Measurements from ENCODE around the gene PLEKHG4B. TPM values are rescaled to one million over a fixed set of nuclear protein-coding genes. Genes with fewer than 3 reads are reported as not detected.

Gene PLEKHG4B
- total RNA-seq, 2 experiments from 2014 or later: 0.06 TPM; not detected in 1

DNA sequence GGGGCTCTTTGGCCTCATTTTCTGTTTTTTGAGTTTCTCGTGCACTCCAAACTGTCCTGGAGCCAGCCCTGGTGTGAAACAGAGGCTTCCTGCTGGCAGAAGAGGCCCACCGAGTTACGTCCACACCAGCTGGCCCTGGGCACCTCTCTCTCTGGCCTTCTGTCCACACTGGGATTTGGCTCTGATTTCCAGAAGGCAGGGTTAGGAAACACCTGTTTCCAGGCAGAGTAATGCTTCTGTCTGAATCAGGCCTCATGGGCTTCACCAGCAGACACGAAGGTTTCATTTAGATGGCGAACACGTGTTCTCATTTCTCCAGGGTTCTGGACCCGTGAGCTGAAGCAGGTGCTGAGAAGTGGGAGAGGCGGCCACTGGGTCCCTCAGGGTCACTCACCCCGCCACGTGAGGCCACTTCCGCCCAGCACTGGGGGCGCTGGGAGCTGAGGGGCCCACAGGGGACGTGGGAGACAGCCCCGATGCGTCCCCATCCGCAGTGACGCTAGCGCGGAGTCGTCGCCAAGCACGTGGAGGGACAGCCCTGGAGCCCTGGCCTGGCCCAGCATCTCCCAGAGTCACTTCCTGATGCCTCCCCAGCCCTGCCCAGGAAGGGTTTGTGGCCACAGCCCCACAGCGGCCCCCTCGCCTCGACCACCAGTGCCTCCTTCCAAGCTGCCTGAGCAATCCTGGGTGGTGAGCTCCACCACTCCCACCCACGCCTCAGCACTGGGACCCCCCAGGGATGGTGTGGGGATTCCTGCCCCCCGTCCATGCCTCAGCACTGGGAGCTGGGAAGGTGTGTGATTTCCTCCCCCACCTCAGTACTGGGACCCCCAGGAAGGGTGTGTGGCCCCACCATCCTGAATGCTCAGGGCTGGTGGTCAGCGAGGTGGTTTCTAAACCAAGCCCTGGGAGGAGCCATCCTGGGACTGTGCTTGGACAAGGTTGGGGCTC is 94.4 kb downstream of the PLEKHG4B start:
- no peak for DNase-seq
- H3K27ac Mint-ChIP-seq: no peak overlapping the region
- H3K4me3 Mint-ChIP-seq: no peak overlapping the region
- H3K36me3 Mint-ChIP-seq: no peaks in the 10 kb centered on the region
- no peaks in the 10 kb centered on the region for H3K9me3 Mint-ChIP-seq
- no peaks in the 10 kb centered on the region for H3K27me3 Mint-ChIP-seq
- peaks cover 11% of the 10 kb centered on the region for H3K4me1 Mint-ChIP-seq

DNA sequence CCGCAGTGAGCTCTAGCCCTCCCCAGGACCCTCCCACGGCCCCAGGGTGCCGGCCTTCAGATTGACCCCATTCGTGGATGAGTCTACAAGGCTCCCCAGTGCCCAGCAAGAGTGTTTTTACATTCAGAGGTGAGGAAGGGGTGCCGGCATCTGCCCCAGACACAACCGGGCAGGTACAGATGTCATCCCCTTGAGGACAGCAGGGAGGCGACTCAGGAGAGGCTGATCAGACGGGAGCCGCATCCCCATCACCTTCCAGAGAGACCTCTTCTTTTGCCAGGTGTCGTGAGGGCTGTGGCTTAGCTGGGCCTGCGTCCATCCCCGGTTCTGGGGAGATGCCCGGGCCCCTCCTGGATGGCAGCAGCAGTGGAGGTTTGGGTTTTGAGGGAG is 95.1 kb downstream of the PLEKHG4B start:
- Mint-ChIP-seq H3K36me3 (no peaks in the 10 kb centered on the region), H3K4me3 (no peak overlapping the region), H3K27me3 (no peaks in the 10 kb centered on the region), H3K27ac (no peak overlapping the region), H3K4me1 (peaks cover 11% of the 10 kb centered on the region), H3K9me3 (no peaks in the 10 kb centered on the region)
- DNase-seq: no peak

DNA sequence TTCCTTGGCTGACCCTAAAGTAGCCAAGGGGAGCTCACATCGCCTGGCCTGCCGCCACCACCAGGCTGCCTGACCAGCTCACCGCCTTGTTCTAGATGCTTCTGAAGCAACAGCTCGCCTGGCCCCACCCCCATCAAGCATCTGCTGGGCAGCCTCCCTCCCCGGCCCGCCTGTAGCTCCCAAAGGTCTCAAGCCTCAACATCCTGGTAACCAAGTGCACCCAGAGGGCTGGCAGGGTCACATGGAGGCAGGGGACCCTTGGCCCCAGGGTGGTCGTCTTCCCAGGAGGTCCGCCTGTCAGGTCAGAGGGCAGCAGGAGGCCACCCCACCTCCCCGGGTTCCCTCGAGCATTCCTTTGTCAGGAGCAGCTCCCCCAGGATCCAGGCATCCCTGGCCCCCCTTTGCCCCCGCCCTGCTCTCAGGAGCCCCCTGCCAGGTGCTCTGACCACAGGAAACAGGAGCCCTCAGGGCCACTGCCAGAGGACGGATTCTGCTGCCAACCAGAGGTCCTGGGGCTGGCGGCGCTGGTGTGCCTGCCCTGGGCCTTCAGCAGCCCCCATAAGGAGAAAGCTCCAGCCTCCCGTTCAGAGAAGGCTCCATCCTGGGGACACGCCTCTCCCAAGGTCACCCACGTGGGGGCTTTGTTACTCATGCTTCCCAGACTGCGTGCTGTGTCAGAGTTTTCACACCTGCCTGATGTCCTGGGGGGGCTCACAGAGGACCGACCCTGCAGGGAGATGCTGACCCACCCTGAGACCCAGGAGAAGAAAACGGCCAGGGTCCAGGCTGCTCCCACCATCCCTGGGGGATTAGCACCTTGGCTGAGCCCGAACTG is 95.9 kb downstream of the PLEKHG4B start:
- peaks cover 11% of the 10 kb centered on the region for H3K4me1 Mint-ChIP-seq
- no peak overlapping the region for H3K27ac Mint-ChIP-seq
- no peaks in the 10 kb centered on the region for H3K27me3 Mint-ChIP-seq
- DNase-seq: no peak
- no peaks in the 10 kb centered on the region for H3K36me3 Mint-ChIP-seq
- no peak overlapping the region for H3K4me3 Mint-ChIP-seq
- no peaks in the 10 kb centered on the region for H3K9me3 Mint-ChIP-seq

DNA sequence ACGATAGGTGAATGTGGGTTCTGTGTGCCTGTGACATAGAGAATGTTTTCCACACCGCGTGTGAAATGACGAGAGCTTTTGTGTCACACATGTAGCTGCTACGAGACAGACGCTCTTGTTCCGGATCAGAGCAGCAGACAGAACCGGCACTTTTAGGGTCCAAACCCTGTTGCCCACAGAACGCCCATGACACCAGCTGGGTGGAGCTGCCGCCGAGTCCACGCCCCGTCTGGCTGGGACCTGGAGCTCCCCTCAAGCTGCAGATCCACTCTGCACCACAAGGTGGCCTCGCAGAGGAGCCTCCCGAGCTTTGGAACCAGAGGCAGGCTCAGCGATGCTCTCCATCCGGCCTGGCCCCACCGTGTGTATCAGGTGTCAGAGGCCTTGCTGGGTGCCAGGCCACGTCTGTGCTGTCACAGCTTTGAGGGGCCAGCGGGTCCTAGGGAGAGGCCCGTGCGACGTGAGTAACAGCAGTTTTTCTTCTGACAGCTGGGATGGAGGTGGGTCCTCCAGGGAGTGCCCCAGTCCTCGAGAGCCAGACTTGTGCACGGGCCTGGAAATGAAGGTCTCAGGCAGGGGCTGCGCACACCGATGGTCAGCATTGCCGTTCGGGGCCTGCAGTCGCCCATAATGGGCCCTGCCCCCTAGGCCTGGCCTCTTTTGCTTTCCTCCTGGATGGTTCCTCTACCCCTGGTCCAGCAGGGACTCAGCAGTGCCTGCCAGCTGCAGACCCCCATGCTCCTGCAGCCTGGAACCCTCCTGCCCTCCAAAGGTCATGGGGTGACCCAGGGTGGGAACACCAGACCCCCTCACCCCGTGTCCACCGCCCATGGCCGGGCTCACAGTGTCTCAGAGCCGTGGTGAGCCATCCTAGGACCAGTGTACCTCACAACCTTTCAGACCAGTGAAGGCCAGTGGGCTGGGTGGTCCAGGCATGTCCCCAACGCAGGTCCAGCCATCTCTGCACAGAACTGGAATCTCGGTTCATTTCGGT is 96.8 kb downstream of the PLEKHG4B start:
- DNase-seq: peak; percentile 89
- Mint-ChIP-seq H3K4me1 (peaks cover 11% of the 10 kb centered on the region), H3K27me3 (no peaks in the 10 kb centered on the region), H3K36me3 (no peaks in the 10 kb centered on the region), H3K27ac (peak overlapping the region; percentile 20), H3K9me3 (no peaks in the 10 kb centered on the region), H3K4me3 (peak overlapping the region; percentile 22)

DNA sequence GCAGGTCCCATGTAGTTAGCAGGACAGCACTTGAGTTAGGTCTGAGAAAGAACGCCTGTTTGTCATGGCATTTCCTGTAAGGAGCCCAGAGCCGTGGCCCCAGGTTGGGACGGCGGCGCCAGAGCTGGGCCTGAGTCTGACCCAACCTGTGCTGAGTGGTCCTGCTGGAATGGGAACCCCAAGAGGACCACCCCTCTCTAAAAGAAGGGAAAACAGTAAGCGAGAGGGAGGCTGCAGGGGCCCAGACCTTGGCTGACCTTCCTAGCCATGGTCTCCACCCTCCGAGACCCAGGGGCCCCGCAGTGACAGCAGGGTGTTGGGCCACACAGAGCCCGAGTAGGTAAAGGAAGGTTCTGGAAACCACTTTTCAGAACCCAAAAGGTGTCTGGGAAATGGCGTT is 97.5 kb downstream of the PLEKHG4B start:
- Mint-ChIP-seq H3K27me3 (no peaks in the 10 kb centered on the region), H3K4me1 (peaks cover 11% of the 10 kb centered on the region), H3K36me3 (no peaks in the 10 kb centered on the region), H3K27ac (no peak overlapping the region), H3K4me3 (no peak overlapping the region), H3K9me3 (no peaks in the 10 kb centered on the region)
- DNase-seq: no peak

DNA sequence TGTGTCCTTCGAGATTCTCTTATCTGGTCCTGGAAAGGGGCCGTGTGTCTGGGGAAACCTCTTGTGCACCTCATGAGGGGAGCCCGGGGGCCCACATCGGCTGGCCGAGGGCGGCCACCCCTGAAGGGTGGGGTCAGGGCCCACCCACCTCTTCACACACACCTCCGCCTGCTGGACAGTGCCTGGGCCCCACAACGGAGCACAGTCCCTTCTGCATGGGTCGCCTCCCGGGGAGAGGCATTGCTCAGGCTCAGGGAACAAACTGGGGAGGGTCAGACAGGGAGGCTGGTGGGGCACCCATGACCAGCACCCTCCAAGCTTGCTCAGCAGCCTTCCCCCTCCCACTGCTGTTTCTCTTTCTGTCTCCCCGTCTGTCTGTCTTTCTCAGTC is 98.0 kb downstream of the PLEKHG4B start:
- no peaks in the 10 kb centered on the region for H3K27me3 Mint-ChIP-seq
- peaks cover 11% of the 10 kb centered on the region for H3K4me1 Mint-ChIP-seq
- H3K4me3 Mint-ChIP-seq: no peak overlapping the region
- no peak overlapping the region for H3K27ac Mint-ChIP-seq
- no peaks in the 10 kb centered on the region for H3K9me3 Mint-ChIP-seq
- no peak for DNase-seq
- no peaks in the 10 kb centered on the region for H3K36me3 Mint-ChIP-seq

DNA sequence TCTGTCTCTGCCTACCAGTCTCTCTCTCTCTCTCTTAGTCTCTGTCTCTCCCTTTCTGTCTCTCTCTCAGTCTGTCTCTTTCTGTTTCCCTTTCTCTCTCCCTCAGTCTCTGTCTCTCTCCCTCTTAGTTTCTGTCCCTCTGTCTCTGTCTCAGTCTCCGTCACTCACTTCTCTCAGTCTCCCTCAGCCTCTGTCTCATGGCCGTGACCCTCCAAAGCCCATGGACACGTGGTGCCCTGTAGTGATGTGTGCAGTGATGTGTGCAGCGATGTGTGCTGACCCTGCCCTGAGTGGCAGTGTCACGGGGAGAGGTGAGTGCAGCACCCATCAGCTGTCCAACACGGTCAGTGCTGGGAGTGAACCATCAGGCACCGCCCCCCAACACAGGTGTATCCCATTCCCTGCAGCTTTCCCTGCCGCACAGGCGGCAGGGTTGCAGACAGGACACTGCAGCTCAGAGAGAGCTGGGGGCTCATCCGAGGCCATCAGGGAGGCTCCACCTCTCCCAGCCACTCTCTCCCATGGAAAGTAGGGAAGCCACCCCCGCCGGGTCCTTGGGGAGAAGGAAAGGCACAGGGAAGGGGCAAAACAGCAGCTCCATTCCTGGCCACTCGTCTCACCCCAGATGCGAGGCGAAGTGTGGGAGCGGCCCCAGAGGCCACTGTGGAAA is 98.5 kb downstream of the PLEKHG4B start:
- no peak overlapping the region for H3K4me3 Mint-ChIP-seq
- no peaks in the 10 kb centered on the region for H3K9me3 Mint-ChIP-seq
- no peaks in the 10 kb centered on the region for H3K36me3 Mint-ChIP-seq
- DNase-seq: no peak
- no peaks in the 10 kb centered on the region for H3K27me3 Mint-ChIP-seq
- H3K4me1 Mint-ChIP-seq: peaks cover 11% of the 10 kb centered on the region
- H3K27ac Mint-ChIP-seq: no peak overlapping the region

DNA sequence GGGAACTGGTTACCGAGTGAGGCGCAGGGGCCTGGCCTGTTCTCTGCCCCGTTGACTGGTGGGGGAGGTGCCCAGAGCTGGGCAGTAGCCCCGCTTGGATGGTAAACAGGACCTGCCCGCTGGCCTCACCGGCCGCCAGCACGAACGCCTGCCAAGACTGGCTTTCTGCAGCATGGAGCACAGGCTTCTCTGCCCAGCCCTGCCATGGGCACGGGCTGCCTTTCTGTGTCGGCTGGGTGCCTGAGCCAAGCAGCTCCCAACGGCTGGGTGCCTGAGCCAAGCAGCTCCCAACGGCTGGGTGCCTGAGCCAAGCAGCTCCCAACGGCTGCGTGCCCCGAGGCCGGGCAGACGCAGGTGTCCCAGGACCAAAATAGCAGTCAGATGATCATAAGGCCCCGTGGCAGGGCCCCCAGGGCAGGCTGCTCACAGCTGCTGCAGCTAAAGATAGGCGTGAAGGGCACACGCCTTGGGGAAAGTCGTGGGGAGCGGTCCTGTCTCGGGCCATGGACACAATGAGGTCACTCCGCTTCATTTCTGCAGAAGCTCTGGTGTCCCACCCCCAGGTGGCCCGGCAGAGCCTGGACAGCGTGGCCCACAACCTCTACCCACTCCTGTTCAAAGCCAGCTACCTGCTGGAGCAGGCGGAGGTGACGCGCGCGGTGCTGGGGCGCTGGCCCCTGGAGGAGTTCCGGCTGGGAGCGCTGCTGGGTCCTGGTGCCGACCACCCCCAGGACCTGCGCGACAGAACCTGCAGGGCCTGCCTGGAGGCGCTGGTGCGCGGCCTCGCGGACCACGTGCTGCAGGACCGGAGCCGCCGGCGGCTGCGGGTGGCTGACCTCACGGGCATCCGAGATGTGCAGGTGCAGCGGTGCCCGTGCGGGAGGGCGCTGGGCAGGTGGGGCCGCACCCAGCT is 99.3 kb downstream of the PLEKHG4B start, which contains the start of gene LRRC14B:
LRRC14B (plus strand) TSS at position 460 of the 913 bp plus-strand sequence; CDS start at position 504, 44 bp downstream.
- Mint-ChIP-seq H3K9me3 (no peaks in the 10 kb centered on the region), H3K4me3 (peak within 1 kb of the TSS; percentile 14), H3K27ac (no peak within 1 kb of the TSS), H3K4me1 (peaks cover 11% of the 10 kb centered on the region), H3K27me3 (no peaks in the 10 kb centered on the region), H3K36me3 (no peaks in the 10 kb centered on the region)
- peak; percentile 35 for DNase-seq

DNA sequence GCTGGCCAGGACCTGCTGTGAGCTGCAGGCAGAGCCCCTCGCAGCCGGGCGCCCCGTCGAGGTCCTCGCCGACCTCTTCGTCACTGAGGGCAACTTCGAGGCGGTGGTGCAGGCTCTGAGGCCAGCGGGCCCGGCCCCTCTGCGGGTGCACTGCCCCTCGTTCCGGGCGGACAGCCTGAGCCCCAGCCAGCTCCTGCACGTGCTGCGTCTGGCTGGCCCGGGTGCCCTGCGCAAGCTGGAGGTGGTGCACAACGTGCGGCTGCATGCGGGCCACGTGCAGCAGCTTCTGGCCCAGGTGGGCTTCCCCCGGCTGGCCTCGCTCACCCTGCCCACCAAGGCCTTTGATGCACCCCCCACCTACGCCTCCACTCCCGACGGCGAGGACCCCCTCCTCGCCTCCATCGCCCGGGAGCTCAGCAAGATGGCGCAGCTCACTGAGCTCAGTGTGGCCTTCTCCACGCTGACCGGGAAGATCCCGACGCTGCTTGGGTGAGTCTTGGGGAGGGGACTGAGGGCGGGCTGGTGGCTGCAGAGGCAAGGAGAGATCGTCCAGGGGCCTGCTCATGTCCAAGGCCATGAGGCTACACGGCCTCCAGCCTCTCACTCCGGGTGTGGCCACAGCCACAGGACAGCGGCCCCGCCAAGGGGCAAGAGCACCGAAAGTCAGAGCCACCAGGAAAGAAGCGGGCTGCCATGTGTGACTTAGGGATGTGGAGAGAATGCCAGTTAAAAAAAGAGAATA is 100.2 kb downstream of the PLEKHG4B start:
- no peak overlapping the region for H3K4me3 Mint-ChIP-seq
- no peak for DNase-seq
- no peak overlapping the region for H3K27ac Mint-ChIP-seq
- no peaks in the 10 kb centered on the region for H3K36me3 Mint-ChIP-seq
- peaks cover 11% of the 10 kb centered on the region for H3K4me1 Mint-ChIP-seq
- H3K27me3 Mint-ChIP-seq: no peaks in the 10 kb centered on the region
- no peaks in the 10 kb centered on the region for H3K9me3 Mint-ChIP-seq

DNA sequence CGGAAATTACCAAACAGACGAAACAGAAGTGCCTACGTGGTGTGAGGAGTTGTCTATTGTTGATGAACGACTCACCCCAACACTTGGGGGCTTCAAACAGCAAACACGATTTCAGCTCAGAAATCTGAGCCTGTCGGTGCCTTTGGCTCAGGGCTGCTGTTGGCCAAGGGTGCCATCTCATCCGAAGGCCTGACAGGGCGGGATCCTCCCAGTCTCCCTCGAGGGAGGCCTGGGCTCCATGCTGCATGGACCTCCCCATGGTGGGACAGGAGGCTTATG is 100.7 kb downstream of the PLEKHG4B start:
- H3K27me3 Mint-ChIP-seq: no peaks in the 10 kb centered on the region
- H3K27ac Mint-ChIP-seq: no peak overlapping the region
- H3K36me3 Mint-ChIP-seq: no peaks in the 10 kb centered on the region
- H3K4me1 Mint-ChIP-seq: peaks cover 11% of the 10 kb centered on the region
- no peak for DNase-seq
- no peak overlapping the region for H3K4me3 Mint-ChIP-seq
- no peaks in the 10 kb centered on the region for H3K9me3 Mint-ChIP-seq

DNA sequence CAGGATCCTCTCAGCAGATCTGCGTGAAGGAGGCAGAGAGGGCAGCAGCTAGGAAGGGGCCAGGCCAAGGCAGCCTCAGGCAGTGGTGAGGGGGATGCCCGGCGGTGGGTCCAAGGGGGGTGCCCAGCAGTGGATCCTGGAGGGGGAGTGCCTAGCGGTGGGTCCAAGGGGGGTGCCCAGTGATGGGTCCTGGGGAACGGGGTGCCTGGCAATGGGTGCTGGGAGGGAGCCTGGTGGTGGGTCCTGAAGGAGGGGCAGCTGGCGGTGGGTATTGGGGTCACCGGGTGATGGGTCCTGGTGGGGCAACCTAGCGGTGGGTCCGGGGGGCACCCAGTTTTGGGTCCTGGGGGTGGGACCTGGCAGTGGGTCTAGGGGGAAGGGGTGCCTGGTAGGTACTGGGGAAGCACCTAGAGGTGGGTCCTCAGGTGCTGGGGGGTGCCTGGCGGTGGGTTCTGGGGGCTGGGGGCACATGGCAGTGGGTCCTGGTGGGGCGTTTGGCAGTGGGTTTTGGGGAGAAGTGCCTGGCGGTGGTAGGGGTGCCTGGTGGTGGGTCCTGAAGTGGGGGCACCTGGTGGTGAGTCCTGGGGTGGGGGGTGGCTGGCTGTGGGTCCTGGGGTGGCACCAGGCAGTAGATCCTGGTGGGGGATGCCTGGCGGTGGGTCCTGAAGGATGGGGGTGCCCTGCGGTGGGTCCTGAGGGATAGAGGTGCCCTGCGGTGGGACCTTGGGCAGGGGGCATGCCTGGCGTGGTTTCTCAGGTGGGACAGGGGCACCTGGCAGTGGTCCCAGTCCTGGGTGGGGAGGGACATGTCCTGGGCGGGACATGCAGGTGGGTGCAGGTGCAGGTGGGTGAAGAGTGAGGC is 101.2 kb downstream of the PLEKHG4B start:
- H3K4me3 Mint-ChIP-seq: no peak overlapping the region

DNA sequence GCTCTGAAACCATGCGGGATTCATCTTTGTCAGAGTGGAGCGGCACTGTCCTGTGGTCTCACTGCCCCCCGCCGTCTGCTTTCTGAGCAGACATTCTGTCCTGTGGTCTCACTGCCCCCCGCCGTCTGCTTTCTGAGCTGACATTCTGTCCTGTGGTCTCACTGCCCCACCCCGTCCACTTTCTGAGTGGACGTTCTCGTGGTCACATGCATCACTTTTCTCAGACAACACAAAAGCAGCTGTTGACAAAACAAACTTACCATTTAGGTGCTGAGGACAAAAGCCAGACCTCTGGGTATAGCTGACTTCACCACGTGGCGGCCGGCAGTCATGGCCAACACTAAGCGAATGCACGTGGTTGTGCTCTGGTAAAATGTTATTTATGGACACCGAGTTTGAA is 102.1 kb downstream of the PLEKHG4B start:
- no peak overlapping the region for H3K4me3 Mint-ChIP-seq
- H3K27me3 Mint-ChIP-seq: no peaks in the 10 kb centered on the region
- H3K36me3 Mint-ChIP-seq: no peaks in the 10 kb centered on the region
- H3K9me3 Mint-ChIP-seq: no peaks in the 10 kb centered on the region
- no peak for DNase-seq
- peaks cover 5% of the 10 kb centered on the region for H3K4me1 Mint-ChIP-seq
- no peak overlapping the region for H3K27ac Mint-ChIP-seq

More for the DNA sequence above, 101.2 kb downstream of the PLEKHG4B start:
- Mint-ChIP-seq H3K4me1 (peaks cover 10% of the 10 kb centered on the region), H3K9me3 (no peaks in the 10 kb centered on the region), H3K36me3 (no peaks in the 10 kb centered on the region), H3K27ac (no peak overlapping the region), H3K27me3 (no peaks in the 10 kb centered on the region)
- no peak for DNase-seq
